Measurements from ENCODE around the gene RORB. TPM values are rescaled to one million over a fixed set of nuclear protein-coding genes. Genes with fewer than 3 reads are reported as not detected.

Gene RORB
- total RNA-seq, 1 donor from 2014 or later = 0.21 TPM

GRCh38 chr9:74674077-74674476 is 176.9 kb downstream of the RORB start:
- TF ChIP-seq CTCF (IDR thresholded peaks at IDR 0.05) = no peak
- H3K27ac ChIP-seq = no peak overlapping the region
- no peaks in the 10 kb centered on the region for H3K4me1 ChIP-seq
- intact Hi-C loops (cut with DNase I) = no loop called here
- no peaks in the 10 kb centered on the region for H3K36me3 ChIP-seq
- no peaks in the 10 kb centered on the region for H3K27me3 ChIP-seq
- no peak for DNase-seq (ENCODE audit: low spot score in 2 of 2)
- H3K9me3 ChIP-seq = no peaks in the 10 kb centered on the region
- no peak overlapping the region for H3K4me3 ChIP-seq

GRCh38 chr9:74681906-74682305 is 184.8 kb downstream of the RORB start:
- Histone ChIP-seq H3K4me1 (no peaks in the 10 kb centered on the region), H3K27me3 (no peaks in the 10 kb centered on the region), H3K36me3 (no peaks in the 10 kb centered on the region), H3K27ac (no peak overlapping the region), H3K4me3 (no peak overlapping the region), H3K9me3 (no peaks in the 10 kb centered on the region)
- TF ChIP-seq CTCF (IDR thresholded peaks at IDR 0.05) = no peak
- DNase-seq (ENCODE audit: low spot score in 2 of 2) = no peak
- intact Hi-C loops (cut with DNase I) = no loop called here

- Histone ChIP-seq H3K27me3 (no peaks in the 10 kb centered on the region), H3K4me3 (no peak overlapping the region), H3K4me1 (no peaks in the 10 kb centered on the region), H3K36me3 (no peaks in the 10 kb centered on the region), H3K27ac (no peak overlapping the region), H3K9me3 (no peaks in the 10 kb centered on the region)
- no peak for TF ChIP-seq CTCF (IDR thresholded peaks at IDR 0.05)
- no peak for DNase-seq (ENCODE audit: low spot score in 2 of 2)
- intact Hi-C loops (cut with DNase I) = no loop called here
Observed at GRCh38 chr9:74683322-74683721, 186.2 kb downstream of the RORB start.

GRCh38 chr9:74691058-74691457 is 193.9 kb downstream of the RORB start:
- no peaks in the 10 kb centered on the region for H3K4me1 ChIP-seq
- TF ChIP-seq CTCF (IDR thresholded peaks at IDR 0.05) = no peak
- no peaks in the 10 kb centered on the region for H3K27me3 ChIP-seq
- no peaks in the 10 kb centered on the region for H3K9me3 ChIP-seq
- H3K36me3 ChIP-seq = no peaks in the 10 kb centered on the region
- intact Hi-C loops (cut with DNase I) = no loop called here
- H3K4me3 ChIP-seq = no peak overlapping the region
- no peak overlapping the region for H3K27ac ChIP-seq
- no peak for DNase-seq (ENCODE audit: low spot score in 2 of 2)

DNA sequence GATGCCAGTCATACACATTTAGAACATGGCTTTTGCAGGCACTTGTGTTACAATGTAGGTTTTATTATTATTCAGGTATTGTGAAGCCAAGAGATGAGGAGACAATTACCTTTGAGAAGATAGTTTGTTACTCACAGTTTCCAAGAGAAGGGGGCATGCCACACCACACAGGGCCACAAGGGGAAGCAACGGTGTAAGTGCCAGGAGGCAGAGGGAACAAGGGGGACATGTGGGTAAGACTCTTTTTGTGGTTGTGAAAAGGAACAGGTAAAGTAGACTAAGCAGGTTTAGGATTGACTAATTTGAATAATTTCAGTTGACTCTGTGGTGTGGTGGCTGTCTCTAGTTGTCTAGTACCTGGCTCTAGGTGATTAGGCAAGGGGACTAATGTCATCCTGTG is 199.4 kb downstream of the RORB start:
- no peak for DNase-seq (ENCODE audit: low spot score in 2 of 2)
- intact Hi-C loops (cut with DNase I) = no loop called here
- no peaks in the 10 kb centered on the region for H3K36me3 ChIP-seq
- no peaks in the 10 kb centered on the region for H3K9me3 ChIP-seq
- no peaks in the 10 kb centered on the region for H3K27me3 ChIP-seq
- no peak overlapping the region for H3K4me3 ChIP-seq
- H3K27ac ChIP-seq = no peak overlapping the region
- no peak for TF ChIP-seq CTCF (IDR thresholded peaks at IDR 0.05)
- H3K4me1 ChIP-seq = no peaks in the 10 kb centered on the region

- H3K36me3 ChIP-seq = no peaks in the 10 kb centered on the region
- H3K4me1 ChIP-seq = no peaks in the 10 kb centered on the region
- H3K4me3 ChIP-seq = no peak overlapping the region
- no peaks in the 10 kb centered on the region for H3K9me3 ChIP-seq
- H3K27ac ChIP-seq = no peak overlapping the region
- no peak for TF ChIP-seq CTCF (IDR thresholded peaks at IDR 0.05)
- H3K27me3 ChIP-seq = no peaks in the 10 kb centered on the region
- no peak for DNase-seq (ENCODE audit: low spot score in 2 of 2)
- intact Hi-C loops (cut with DNase I) = no loop called here
Observed at GRCh38 chr9:74697535-74697934, 200.4 kb downstream of the RORB start.

All from ascending aorta (tissue), 2 donors.